ENCODE results near the gene PAQR9. TPM values are rescaled to one million over a fixed set of nuclear protein-coding genes. Genes with fewer than 3 reads are reported as not detected.
A peak's percentile ranks its signal among the peaks of the same experiment; 100 is the strongest.

Gene PAQR9, protein sequence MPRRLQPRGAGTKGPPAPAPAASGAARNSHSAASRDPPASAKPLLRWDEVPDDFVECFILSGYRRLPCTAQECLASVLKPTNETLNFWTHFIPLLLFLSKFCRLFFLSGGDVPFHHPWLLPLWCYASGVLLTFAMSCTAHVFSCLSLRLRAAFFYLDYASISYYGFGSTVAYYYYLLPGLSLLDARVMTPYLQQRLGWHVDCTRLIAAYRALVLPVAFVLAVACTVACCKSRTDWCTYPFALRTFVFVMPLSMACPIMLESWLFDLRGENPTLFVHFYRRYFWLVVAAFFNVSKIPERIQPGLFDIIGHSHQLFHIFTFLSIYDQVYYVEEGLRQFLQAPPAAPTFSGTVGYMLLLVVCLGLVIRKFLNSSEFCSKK
- not detected in 2 replicates for total RNA-seq
- total RNA-seq (2013): not detected
- not detected in 2 replicates for polyA plus RNA-seq
- not detected in 2 replicates for polyA minus RNA-seq

- CTCF ChIA-PET: interaction anchor here (0.9 kb wide), 1 partner anchor 23 kb away, joined by 3 read pairs; no protein-coding TSS in a partner anchor
- DNase-seq (peak; percentile 32), ATAC-seq (ENCODE audit: low read depth) (no peak)
- Histone ChIP-seq H2AFZ (ENCODE audit: insufficient read depth, low read depth, low read length, poor library complexity, severe bottlenecking) (peak within 1 kb of the TSS; percentile 51), H3K9me3 (ENCODE audit: control extremely low read depth in 1 of 3, control insufficient read depth in 2 of 3, insufficient read depth in 1 of 3, low read length in 2 of 3) (peaks cover 0 to 10% (median 0%) of the 10 kb centered on the region in 3 donors), H3K27me3 (replicated peaks in 1 of 4; ENCODE audit: control extremely low read depth in 1 of 4, control insufficient read depth in 3 of 4, insufficient read depth in 4 of 4, low read length in 3 of 4) (peaks cover 0 to 33% (median 29%) of the 10 kb centered on the region in 4 experiments), H4K20me1 (ENCODE audit: control insufficient read depth, insufficient read depth, low read length, poor library complexity, severe bottlenecking) (no peaks in the 10 kb centered on the region), H3K79me2 (ENCODE audit: control insufficient read depth, insufficient read depth, low read length) (no peaks in the 10 kb centered on the region), H3K4me3 (ENCODE audit: control extremely low read depth in 1 of 5, extremely low read depth in 1 of 5, insufficient read depth in 1 of 5, low read depth in 2 of 5, low read length in 4 of 5) (peak within 1 kb of the TSS in 3 of 5 experiments; percentile 30 to 52 (median 47)), H3K9ac (ENCODE audit: low read length) (peak within 1 kb of the TSS; percentile 48), H3K4me2 (replicated peaks; ENCODE audit: low read depth, low read length, poor library complexity, severe bottlenecking) (peak within 1 kb of the TSS; percentile 76), H3K36me3 (replicated peaks in 1 of 2; ENCODE audit: control extremely low read depth in 1 of 2, control insufficient read depth in 1 of 2, extremely low read depth in 1 of 2, insufficient read depth in 2 of 2, low read length in 1 of 2) (no peaks in the 10 kb centered on the region), H3K27ac (ENCODE audit: low read length in 2 of 2) (no peak within 1 kb of the TSS), H3K4me1 (ENCODE audit: control insufficient read depth in 2 of 2, insufficient read depth in 2 of 2, low read length in 2 of 2) (peaks cover 8 to 10% of the 10 kb centered on the region in 2 donors)
- Mint-ChIP-seq H3K27me3 (peaks cover 60% of the 10 kb centered on the region), H3K4me3 (peak within 1 kb of the TSS; percentile 88), H3K4me1 (peaks cover 14% of the 10 kb centered on the region), H3K9me3 (ENCODE audit: insufficient read depth) (no peaks in the 10 kb centered on the region), H3K27ac (no peak within 1 kb of the TSS)
- TF ChIP-seq, protein P1, sequence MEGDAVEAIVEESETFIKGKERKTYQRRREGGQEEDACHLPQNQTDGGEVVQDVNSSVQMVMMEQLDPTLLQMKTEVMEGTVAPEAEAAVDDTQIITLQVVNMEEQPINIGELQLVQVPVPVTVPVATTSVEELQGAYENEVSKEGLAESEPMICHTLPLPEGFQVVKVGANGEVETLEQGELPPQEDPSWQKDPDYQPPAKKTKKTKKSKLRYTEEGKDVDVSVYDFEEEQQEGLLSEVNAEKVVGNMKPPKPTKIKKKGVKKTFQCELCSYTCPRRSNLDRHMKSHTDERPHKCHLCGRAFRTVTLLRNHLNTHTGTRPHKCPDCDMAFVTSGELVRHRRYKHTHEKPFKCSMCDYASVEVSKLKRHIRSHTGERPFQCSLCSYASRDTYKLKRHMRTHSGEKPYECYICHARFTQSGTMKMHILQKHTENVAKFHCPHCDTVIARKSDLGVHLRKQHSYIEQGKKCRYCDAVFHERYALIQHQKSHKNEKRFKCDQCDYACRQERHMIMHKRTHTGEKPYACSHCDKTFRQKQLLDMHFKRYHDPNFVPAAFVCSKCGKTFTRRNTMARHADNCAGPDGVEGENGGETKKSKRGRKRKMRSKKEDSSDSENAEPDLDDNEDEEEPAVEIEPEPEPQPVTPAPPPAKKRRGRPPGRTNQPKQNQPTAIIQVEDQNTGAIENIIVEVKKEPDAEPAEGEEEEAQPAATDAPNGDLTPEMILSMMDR (IDR thresholded peaks at IDR 0.05): no peak
- no peak for TF ChIP-seq EZH2 (IDR thresholded peaks at IDR 0.05; ENCODE audit: borderline replicate concordance, insufficient read depth, low read depth, low read length, poor library complexity, severe bottlenecking)
- POLR2A ChIA-PET: no interaction called here
- intact Hi-C loops (cut with micrococcal nuclease): no loop called here
- 6% methylated on average over 110 of the region's 117 CpGs for whole genome bisulfite sequencing (ENCODE audit: insufficient coverage)
These were observed at the start of gene PAQR9 for GRCh38 chr3:142963516-142964448. PAQR9 (minus strand) TSS chr3:142963674; CDS start chr3:142963336, 338 bp downstream.

Measured in B cell (primary cell).